ENCODE data around the gene GPR149. TPM values are rescaled to one million over a fixed set of nuclear protein-coding genes. Genes with fewer than 3 reads are reported as not detected.

The GPR149 gene
- total RNA-seq, 1 donor from 2014 or later: not detected

- Histone ChIP-seq H3K36me3 (ENCODE audit: control insufficient read depth in 3 of 3, insufficient read depth in 3 of 3, low read length in 3 of 3) (no peaks in the 10 kb centered on the region), H3K4me3 (ENCODE audit: low read length in 3 of 3) (no peak overlapping the region), H3K27me3 (ENCODE audit: control insufficient read depth in 3 of 3, insufficient read depth in 3 of 3, low read length in 3 of 3) (no peaks in the 10 kb centered on the region), H3K9me3 (ENCODE audit: control insufficient read depth in 3 of 3, low read length in 3 of 3) (no peaks in the 10 kb centered on the region), H3K27ac (ENCODE audit: low read depth, low read length) (no peak overlapping the region), H3K4me1 (ENCODE audit: control insufficient read depth in 3 of 3, insufficient read depth in 3 of 3, low read length in 3 of 3) (no peaks in the 10 kb centered on the region), H3K9ac (ENCODE audit: low read depth in 1 of 3, low read length in 3 of 3) (no peak overlapping the region)
These were observed 80.8 kb downstream of the GPR149 start for GRCh38 chr3:154349223-154349622.

- H3K9me3 ChIP-seq (ENCODE audit: control insufficient read depth in 3 of 3, low read length in 3 of 3): no peaks in the 10 kb centered on the region
- H3K27me3 ChIP-seq (ENCODE audit: control insufficient read depth in 3 of 3, insufficient read depth in 3 of 3, low read length in 3 of 3): no peaks in the 10 kb centered on the region
- H3K9ac ChIP-seq (ENCODE audit: low read depth in 1 of 3, low read length in 3 of 3): no peak overlapping the region
- no peak overlapping the region for H3K27ac ChIP-seq (ENCODE audit: low read depth, low read length)
- H3K36me3 ChIP-seq (ENCODE audit: control insufficient read depth in 3 of 3, insufficient read depth in 3 of 3, low read length in 3 of 3): no peaks in the 10 kb centered on the region
- no peaks in the 10 kb centered on the region for H3K4me1 ChIP-seq (ENCODE audit: control insufficient read depth in 3 of 3, insufficient read depth in 3 of 3, low read length in 3 of 3)
- no peak overlapping the region for H3K4me3 ChIP-seq (ENCODE audit: low read length in 3 of 3)
These were observed 84.4 kb downstream of the GPR149 start for GRCh38 chr3:154345422-154346122.

- H3K27ac ChIP-seq (ENCODE audit: low read depth, low read length): no peak overlapping the region
- H3K4me1 ChIP-seq (ENCODE audit: control insufficient read depth in 3 of 3, insufficient read depth in 3 of 3, low read length in 3 of 3): no peaks in the 10 kb centered on the region
- no peak overlapping the region for H3K4me3 ChIP-seq (ENCODE audit: low read length in 3 of 3)
- H3K36me3 ChIP-seq (ENCODE audit: control insufficient read depth in 3 of 3, insufficient read depth in 3 of 3, low read length in 3 of 3): no peaks in the 10 kb centered on the region
- H3K9ac ChIP-seq (ENCODE audit: low read depth in 1 of 3, low read length in 3 of 3): no peak overlapping the region
- H3K27me3 ChIP-seq (ENCODE audit: control insufficient read depth in 3 of 3, insufficient read depth in 3 of 3, low read length in 3 of 3): no peaks in the 10 kb centered on the region
- H3K9me3 ChIP-seq (ENCODE audit: control insufficient read depth in 3 of 3, low read length in 3 of 3): no peaks in the 10 kb centered on the region
These were observed 91.4 kb downstream of the GPR149 start for GRCh38 chr3:154338570-154338969.

- H3K9me3 ChIP-seq (ENCODE audit: control insufficient read depth in 3 of 3, low read length in 3 of 3): no peaks in the 10 kb centered on the region
- no peaks in the 10 kb centered on the region for H3K4me1 ChIP-seq (ENCODE audit: control insufficient read depth in 3 of 3, insufficient read depth in 3 of 3, low read length in 3 of 3)
- H3K9ac ChIP-seq (ENCODE audit: low read depth in 1 of 3, low read length in 3 of 3): no peak overlapping the region
- no peaks in the 10 kb centered on the region for H3K27me3 ChIP-seq (ENCODE audit: control insufficient read depth in 3 of 3, insufficient read depth in 3 of 3, low read length in 3 of 3)
- no peak overlapping the region for H3K4me3 ChIP-seq (ENCODE audit: low read length in 3 of 3)
- H3K27ac ChIP-seq (ENCODE audit: low read depth, low read length): no peak overlapping the region
- no peaks in the 10 kb centered on the region for H3K36me3 ChIP-seq (ENCODE audit: control insufficient read depth in 3 of 3, insufficient read depth in 3 of 3, low read length in 3 of 3)
These were observed 92.0 kb downstream of the GPR149 start for GRCh38 chr3:154338008-154338407.

GRCh38 chr3:154334973-154335420 is 95.0 kb downstream of the GPR149 start:
- Histone ChIP-seq H3K27ac (ENCODE audit: low read depth, low read length) (no peak overlapping the region), H3K4me1 (ENCODE audit: control insufficient read depth in 3 of 3, insufficient read depth in 3 of 3, low read length in 3 of 3) (no peaks in the 10 kb centered on the region)

GRCh38 chr3:154327871-154328270 is 102.1 kb downstream of the GPR149 start:
- no peaks in the 10 kb centered on the region for H3K36me3 ChIP-seq (ENCODE audit: control insufficient read depth in 3 of 3, insufficient read depth in 3 of 3, low read length in 3 of 3)
- H3K27ac ChIP-seq (ENCODE audit: low read depth, low read length): no peak overlapping the region
- H3K4me3 ChIP-seq (ENCODE audit: low read length in 3 of 3): no peak overlapping the region
- no peak overlapping the region for H3K9ac ChIP-seq (ENCODE audit: low read depth in 1 of 3, low read length in 3 of 3)
- H3K27me3 ChIP-seq (ENCODE audit: control insufficient read depth in 3 of 3, insufficient read depth in 3 of 3, low read length in 3 of 3): no peaks in the 10 kb centered on the region
- H3K4me1 ChIP-seq (ENCODE audit: control insufficient read depth in 3 of 3, insufficient read depth in 3 of 3, low read length in 3 of 3): peaks cover 0 to 3% (median 0%) of the 10 kb centered on the region in 3 donors
- H3K9me3 ChIP-seq (ENCODE audit: control insufficient read depth in 3 of 3, low read length in 3 of 3): no peaks in the 10 kb centered on the region

More at GRCh38 chr3:154334973-154335420, 95.0 kb downstream of the GPR149 start:
- H3K27me3 ChIP-seq (ENCODE audit: control insufficient read depth in 3 of 3, insufficient read depth in 3 of 3, low read length in 3 of 3): no peaks in the 10 kb centered on the region
- no peaks in the 10 kb centered on the region for H3K9me3 ChIP-seq (ENCODE audit: control insufficient read depth in 3 of 3, low read length in 3 of 3)
- H3K36me3 ChIP-seq (ENCODE audit: control insufficient read depth in 3 of 3, insufficient read depth in 3 of 3, low read length in 3 of 3): no peaks in the 10 kb centered on the region
- no peak overlapping the region for H3K4me3 ChIP-seq (ENCODE audit: low read length in 3 of 3)
- H3K9ac ChIP-seq (ENCODE audit: low read depth in 1 of 3, low read length in 3 of 3): no peak overlapping the region

GRCh38 chr3:154324919-154325318 is 105.1 kb downstream of the GPR149 start:
- peak overlapping the region; percentile 85 to 88 (median 86) for H3K4me3 ChIP-seq (ENCODE audit: low read length in 3 of 3)
- no peaks in the 10 kb centered on the region for H3K9me3 ChIP-seq (ENCODE audit: control insufficient read depth in 3 of 3, low read length in 3 of 3)
- H3K9ac ChIP-seq (ENCODE audit: low read depth in 1 of 3, low read length in 3 of 3): peak overlapping the region in 2 of 3 donors; percentile 85 to 88
- no peaks in the 10 kb centered on the region for H3K27me3 ChIP-seq (ENCODE audit: control insufficient read depth in 3 of 3, insufficient read depth in 3 of 3, low read length in 3 of 3)
- peaks cover 3 to 12% (median 9%) of the 10 kb centered on the region in 3 donors for H3K4me1 ChIP-seq (ENCODE audit: control insufficient read depth in 3 of 3, insufficient read depth in 3 of 3, low read length in 3 of 3)
- no peaks in the 10 kb centered on the region for H3K36me3 ChIP-seq (ENCODE audit: control insufficient read depth in 3 of 3, insufficient read depth in 3 of 3, low read length in 3 of 3)
- H3K27ac ChIP-seq (ENCODE audit: low read depth, low read length): peak overlapping the region; percentile 85

- H3K9me3 ChIP-seq (ENCODE audit: control insufficient read depth in 3 of 3, low read length in 3 of 3): no peaks in the 10 kb centered on the region
- H3K36me3 ChIP-seq (ENCODE audit: control insufficient read depth in 3 of 3, insufficient read depth in 3 of 3, low read length in 3 of 3): no peaks in the 10 kb centered on the region
- H3K27me3 ChIP-seq (ENCODE audit: control insufficient read depth in 3 of 3, insufficient read depth in 3 of 3, low read length in 3 of 3): no peaks in the 10 kb centered on the region
- peak within 1 kb of the TSS; percentile 85 to 95 (median 88) for H3K9ac ChIP-seq (ENCODE audit: low read depth in 1 of 3, low read length in 3 of 3)
- peak within 1 kb of the TSS; percentile 85 to 88 (median 86) for H3K4me3 ChIP-seq (ENCODE audit: low read length in 3 of 3)
- H3K4me1 ChIP-seq (ENCODE audit: control insufficient read depth in 3 of 3, insufficient read depth in 3 of 3, low read length in 3 of 3): peaks cover 3 to 13% (median 9%) of the 10 kb centered on the region in 3 donors
- peak within 1 kb of the TSS; percentile 85 for H3K27ac ChIP-seq (ENCODE audit: low read depth, low read length)
These were observed 105.9 kb downstream of the GPR149 start, which contains the start of gene DHX36 for GRCh38 chr3:154323891-154324738. DHX36 (minus strand) TSS chr3:154324487; CDS start chr3:154324416, 71 bp downstream.

GRCh38 chr3:154316974-154317767 is 112.8 kb downstream of the GPR149 start:
- Histone ChIP-seq H3K9me3 (ENCODE audit: control insufficient read depth in 3 of 3, low read length in 3 of 3) (no peaks in the 10 kb centered on the region), H3K4me1 (ENCODE audit: control insufficient read depth in 3 of 3, insufficient read depth in 3 of 3, low read length in 3 of 3) (peaks cover 0 to 11% (median 5%) of the 10 kb centered on the region in 3 donors), H3K27ac (ENCODE audit: low read depth, low read length) (no peak overlapping the region), H3K4me3 (ENCODE audit: low read length in 3 of 3) (no peak overlapping the region), H3K27me3 (ENCODE audit: control insufficient read depth in 3 of 3, insufficient read depth in 3 of 3, low read length in 3 of 3) (no peaks in the 10 kb centered on the region), H3K9ac (ENCODE audit: low read depth in 1 of 3, low read length in 3 of 3) (no peak overlapping the region), H3K36me3 (ENCODE audit: control insufficient read depth in 3 of 3, insufficient read depth in 3 of 3, low read length in 3 of 3) (peaks cover 0 to 20% (median 14%) of the 10 kb centered on the region in 3 donors)

Data from skeletal muscle tissue (tissue), 4 donors.